ENCODE data around the gene TSPEAR. TPM values are rescaled to one million over a fixed set of nuclear protein-coding genes. Genes with fewer than 3 reads are reported as not detected.
A peak's percentile ranks its signal among the peaks of the same experiment; 100 is the strongest.

Gene TSPEAR
- total RNA-seq, 2 experiments from 2014 or later, result not detected

DNA sequence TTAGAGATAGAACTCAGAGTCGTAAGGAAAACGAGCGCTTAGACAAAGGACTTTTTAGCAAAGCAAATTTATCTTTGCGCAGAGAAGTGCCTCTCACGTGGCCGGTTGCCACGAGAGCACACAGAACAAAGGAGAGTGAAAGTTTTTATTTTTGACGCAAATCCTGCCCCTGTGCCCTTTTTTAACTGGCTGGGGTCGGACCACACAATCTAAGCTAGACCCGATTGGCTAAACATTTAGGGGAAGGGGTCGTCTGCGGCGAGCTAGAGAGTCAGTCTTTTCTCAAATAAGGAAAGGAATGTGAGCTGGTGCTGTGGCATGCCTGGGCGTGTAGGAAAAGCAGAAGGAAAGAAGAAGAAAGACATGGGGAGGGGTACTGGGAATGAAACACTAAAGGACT lies 162.4 kb downstream of the TSPEAR start:
- no peaks in the 10 kb centered on the region for H3K36me3 ChIP-seq (ENCODE audit: insufficient read depth, low read length)
- H3K4me3 ChIP-seq (ENCODE audit: low read depth, low read length, poor library complexity, severe bottlenecking), result no peak overlapping the region
- POLR2A ChIA-PET, result no interaction called here
- peaks cover 11% of the 10 kb centered on the region for H3K9me3 ChIP-seq (ENCODE audit: low read length)
- H3K27ac ChIP-seq (ENCODE audit: low read depth, low read length, poor library complexity, severe bottlenecking), result no peak overlapping the region
- no peak for DNase-seq (ENCODE audit: low spot score)
- H3K4me2 ChIP-seq (ENCODE audit: low read length), result no peak overlapping the region
- no peaks in the 10 kb centered on the region for H4K20me1 ChIP-seq (ENCODE audit: insufficient read depth, low read length)
- H3K79me2 ChIP-seq (ENCODE audit: insufficient read depth, low read depth, low read length), result no peaks in the 10 kb centered on the region
- no peak overlapping the region for H2AFZ ChIP-seq (ENCODE audit: low read length)
- no peak for TF ChIP-seq EZH2phosphoT487 (IDR thresholded peaks at IDR 0.05; ENCODE audit: borderline replicate concordance, low read depth, low read length)
- TF ChIP-seq, protein P1, sequence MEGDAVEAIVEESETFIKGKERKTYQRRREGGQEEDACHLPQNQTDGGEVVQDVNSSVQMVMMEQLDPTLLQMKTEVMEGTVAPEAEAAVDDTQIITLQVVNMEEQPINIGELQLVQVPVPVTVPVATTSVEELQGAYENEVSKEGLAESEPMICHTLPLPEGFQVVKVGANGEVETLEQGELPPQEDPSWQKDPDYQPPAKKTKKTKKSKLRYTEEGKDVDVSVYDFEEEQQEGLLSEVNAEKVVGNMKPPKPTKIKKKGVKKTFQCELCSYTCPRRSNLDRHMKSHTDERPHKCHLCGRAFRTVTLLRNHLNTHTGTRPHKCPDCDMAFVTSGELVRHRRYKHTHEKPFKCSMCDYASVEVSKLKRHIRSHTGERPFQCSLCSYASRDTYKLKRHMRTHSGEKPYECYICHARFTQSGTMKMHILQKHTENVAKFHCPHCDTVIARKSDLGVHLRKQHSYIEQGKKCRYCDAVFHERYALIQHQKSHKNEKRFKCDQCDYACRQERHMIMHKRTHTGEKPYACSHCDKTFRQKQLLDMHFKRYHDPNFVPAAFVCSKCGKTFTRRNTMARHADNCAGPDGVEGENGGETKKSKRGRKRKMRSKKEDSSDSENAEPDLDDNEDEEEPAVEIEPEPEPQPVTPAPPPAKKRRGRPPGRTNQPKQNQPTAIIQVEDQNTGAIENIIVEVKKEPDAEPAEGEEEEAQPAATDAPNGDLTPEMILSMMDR (conservative IDR thresholded peaks at IDR 0.05; ENCODE audit: low read length), result no peak
- intact Hi-C loops (cut with micrococcal nuclease; ENCODE audit: unreplicated experiment), result no loop called here
- CTCF ChIA-PET (ENCODE audit: unreplicated experiment), result no interaction called here
- no TSS peak for BruUV-seq (replicated peaks)
- no peaks in the 10 kb centered on the region for H3K9me2 ChIP-seq (ENCODE audit: insufficient read depth, low read length)
- H3K4me1 ChIP-seq (ENCODE audit: insufficient read depth, low read length, poor library complexity, severe bottlenecking), result peaks cover 7% of the 10 kb centered on the region

DNA sequence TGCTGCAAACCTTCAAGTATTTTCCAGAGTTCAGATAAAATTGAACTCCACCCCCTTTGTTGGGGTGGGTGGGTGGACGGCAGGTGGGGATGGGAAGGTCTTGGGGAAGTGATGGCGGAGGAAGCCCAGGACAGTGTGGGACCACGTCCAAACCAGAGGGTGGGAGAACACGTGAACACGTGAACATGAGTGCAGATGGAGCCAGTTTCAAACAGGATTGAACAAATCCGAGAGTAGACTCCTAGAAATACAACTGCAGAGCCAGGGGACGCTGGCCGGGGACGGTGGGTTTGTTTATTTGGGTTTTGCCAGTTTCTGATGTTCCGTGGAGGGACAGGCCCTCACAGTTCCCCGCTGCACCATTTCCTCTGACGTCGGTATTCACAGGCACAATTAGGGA lies 163.0 kb downstream of the TSPEAR start:
- H3K4me3 ChIP-seq (ENCODE audit: low read depth, low read length, poor library complexity, severe bottlenecking), result no peak overlapping the region
- ChIA-PET CTCF (ENCODE audit: unreplicated experiment) (no interaction called here), POLR2A (no interaction called here)
- intact Hi-C loops (cut with micrococcal nuclease; ENCODE audit: unreplicated experiment), result no loop called here
- H3K4me1 ChIP-seq (ENCODE audit: insufficient read depth, low read length, poor library complexity, severe bottlenecking), result peaks cover 7% of the 10 kb centered on the region
- no peak overlapping the region for H3K4me2 ChIP-seq (ENCODE audit: low read length)
- no peaks in the 10 kb centered on the region for H4K20me1 ChIP-seq (ENCODE audit: insufficient read depth, low read length)
- no peaks in the 10 kb centered on the region for H3K79me2 ChIP-seq (ENCODE audit: insufficient read depth, low read depth, low read length)
- BruUV-seq (replicated peaks), result no TSS peak
- no peak overlapping the region for H3K27ac ChIP-seq (ENCODE audit: low read depth, low read length, poor library complexity, severe bottlenecking)
- peaks cover 12% of the 10 kb centered on the region for H3K9me3 ChIP-seq (ENCODE audit: low read length)
- TF ChIP-seq, protein P1 (conservative IDR thresholded peaks at IDR 0.05; ENCODE audit: low read length), result no peak
- TF ChIP-seq EZH2phosphoT487 (IDR thresholded peaks at IDR 0.05; ENCODE audit: borderline replicate concordance, low read depth, low read length), result no peak
- no peaks in the 10 kb centered on the region for H3K36me3 ChIP-seq (ENCODE audit: insufficient read depth, low read length)
- H2AFZ ChIP-seq (ENCODE audit: low read length), result no peak overlapping the region
- no peak for DNase-seq (ENCODE audit: low spot score)
- H3K9me2 ChIP-seq (ENCODE audit: insufficient read depth, low read length), result no peaks in the 10 kb centered on the region

DNA sequence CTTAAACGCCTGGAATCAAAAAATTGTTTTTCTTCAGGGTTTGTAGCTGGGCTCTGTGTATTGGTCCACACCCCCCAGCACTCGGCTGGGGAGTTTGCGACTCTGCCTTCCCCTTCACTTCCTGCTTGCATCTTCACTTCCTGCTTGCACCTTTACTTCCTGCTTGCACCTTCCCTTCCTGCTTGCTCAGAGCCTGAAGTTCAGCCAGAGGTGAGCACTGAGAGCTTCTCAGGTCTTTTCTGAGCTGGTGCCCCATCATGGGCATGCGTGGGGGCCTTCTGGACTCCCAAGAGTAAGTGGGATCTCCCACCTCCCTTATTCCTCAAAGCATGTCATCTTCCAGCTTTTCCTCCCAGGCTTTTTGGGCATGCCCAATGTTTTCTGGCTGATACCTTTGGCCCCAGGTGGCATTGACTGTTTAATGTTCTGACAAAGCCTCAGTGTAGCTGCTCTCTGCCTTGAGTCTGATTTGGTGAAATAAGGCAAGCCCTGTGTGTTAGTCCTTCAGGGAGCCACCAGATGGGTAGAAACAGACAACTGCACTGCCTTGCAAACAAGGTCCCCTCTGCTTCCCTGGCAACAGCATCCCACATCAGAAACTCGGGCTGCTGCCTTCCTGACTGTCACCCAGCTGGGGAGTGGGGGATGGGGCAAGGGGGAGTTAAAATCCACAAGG lies 163.6 kb downstream of the TSPEAR start:
- DNase-seq (ENCODE audit: low spot score), result peak; percentile 24
- POLR2A ChIA-PET, result interaction anchor here (0.6 to 1.3 kb wide), 3 partner anchors 11 to 101 kb away, joined by 3 to 5 read pairs (median 3); no protein-coding TSS in a partner anchor
- Histone ChIP-seq H3K4me1 (ENCODE audit: insufficient read depth, low read length, poor library complexity, severe bottlenecking) (peaks cover 7% of the 10 kb centered on the region), H3K4me2 (ENCODE audit: low read length) (no peak overlapping the region), H4K20me1 (ENCODE audit: insufficient read depth, low read length) (no peaks in the 10 kb centered on the region), H3K79me2 (ENCODE audit: insufficient read depth, low read depth, low read length) (no peaks in the 10 kb centered on the region), H3K36me3 (ENCODE audit: insufficient read depth, low read length) (no peaks in the 10 kb centered on the region), H3K27ac (ENCODE audit: low read depth, low read length, poor library complexity, severe bottlenecking) (no peak overlapping the region), H3K9me3 (ENCODE audit: low read length) (peaks cover 18% of the 10 kb centered on the region), H3K9me2 (ENCODE audit: insufficient read depth, low read length) (no peaks in the 10 kb centered on the region), H2AFZ (ENCODE audit: low read length) (peak overlapping the region; percentile 72), H3K4me3 (ENCODE audit: low read depth, low read length, poor library complexity, severe bottlenecking) (no peak overlapping the region)
- CTCF ChIA-PET (ENCODE audit: unreplicated experiment), result no interaction called here
- BruUV-seq (replicated peaks), result no TSS peak
- intact Hi-C loops (cut with micrococcal nuclease; ENCODE audit: unreplicated experiment), result no loop called here
- TF ChIP-seq, protein P1 (conservative IDR thresholded peaks at IDR 0.05; ENCODE audit: low read length), result no peak
- no peak for TF ChIP-seq EZH2phosphoT487 (IDR thresholded peaks at IDR 0.05; ENCODE audit: borderline replicate concordance, low read depth, low read length)

Measured in OCI-LY7 (cell line).